GM18867 (cell line): Measurements from ENCODE around the gene TLE7.

Experiments used
- ATAC-seq: cut with Tn5 transposase; IDR thresholded peaks from one replicate; pipeline ENCODE4 v1.9.1; 2021; ENCODE audit warnings: mild to moderate bottlenecking, moderate library complexity; ENCODE audit not compliant: unreplicated experiment

The TLE7 gene

DNA sequence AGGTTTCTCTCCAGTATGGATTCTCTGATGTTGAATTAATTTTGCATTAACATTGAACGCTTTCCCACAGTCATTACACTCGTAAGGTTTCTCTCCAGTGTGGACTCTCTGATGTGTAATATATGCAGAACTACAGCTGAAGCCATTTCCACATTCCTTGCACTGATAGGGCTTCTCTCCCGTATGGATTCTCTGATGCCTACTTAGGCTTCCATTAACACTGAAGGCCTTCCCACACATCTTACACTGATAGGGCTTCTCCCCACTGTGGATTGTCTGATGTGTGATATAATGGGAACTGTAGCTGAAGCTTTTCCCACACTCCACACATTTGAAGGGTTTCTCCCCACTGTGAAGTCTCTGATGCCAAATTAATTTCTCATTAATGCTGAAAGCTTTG, 7.2 kb upstream of the TLE7 start:
- ATAC-seq, result no peak

DNA sequence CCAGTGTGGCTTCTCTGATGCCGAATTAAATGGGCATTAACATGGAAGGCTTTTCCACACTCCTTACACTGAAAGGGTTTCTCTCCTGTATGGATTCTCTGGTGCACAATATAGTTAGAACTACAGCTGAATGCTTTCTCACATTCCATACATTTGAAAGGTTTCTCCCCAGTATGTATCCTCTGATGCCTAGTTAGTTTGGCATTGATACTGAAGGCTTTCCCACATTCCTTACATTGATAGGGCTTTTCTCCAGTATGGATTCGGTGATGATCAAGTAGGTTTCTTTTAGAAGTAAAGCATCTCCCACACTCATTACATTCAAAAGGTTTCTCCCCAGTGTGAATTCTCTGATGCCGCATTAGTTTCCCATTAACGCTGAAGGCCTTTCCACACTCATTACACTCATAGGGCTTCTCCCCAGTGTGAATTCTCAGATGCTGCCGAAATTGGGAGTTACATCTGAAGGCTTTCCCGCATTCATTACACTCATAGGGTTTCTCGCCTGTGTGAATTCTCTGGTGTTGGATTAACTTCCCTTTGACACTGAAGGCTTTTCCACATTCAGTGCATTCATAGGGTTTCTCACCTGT, 6.5 kb upstream of the TLE7 start:
- ATAC-seq, result no peak

DNA sequence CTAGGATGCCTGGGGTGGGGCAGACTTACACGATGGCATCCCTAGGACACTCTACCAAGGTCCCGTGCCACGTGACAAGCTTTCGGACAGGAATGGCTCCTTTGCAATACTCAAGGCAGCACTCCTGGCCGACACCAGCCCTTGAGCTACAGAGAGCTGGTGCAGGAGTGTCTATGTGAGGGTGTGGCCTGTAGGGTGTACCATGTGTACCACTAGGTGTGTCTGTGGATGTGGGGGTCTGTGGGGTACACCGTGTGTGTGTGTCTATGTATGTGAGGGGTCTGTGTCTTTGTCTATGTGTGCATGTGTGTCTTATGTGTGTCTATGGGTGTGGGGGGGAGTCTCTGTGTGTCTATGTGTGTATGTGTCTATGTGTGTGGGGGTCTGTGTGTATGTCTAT, 1.9 kb upstream of the TLE7 start:
- ATAC-seq, result no peak

DNA sequence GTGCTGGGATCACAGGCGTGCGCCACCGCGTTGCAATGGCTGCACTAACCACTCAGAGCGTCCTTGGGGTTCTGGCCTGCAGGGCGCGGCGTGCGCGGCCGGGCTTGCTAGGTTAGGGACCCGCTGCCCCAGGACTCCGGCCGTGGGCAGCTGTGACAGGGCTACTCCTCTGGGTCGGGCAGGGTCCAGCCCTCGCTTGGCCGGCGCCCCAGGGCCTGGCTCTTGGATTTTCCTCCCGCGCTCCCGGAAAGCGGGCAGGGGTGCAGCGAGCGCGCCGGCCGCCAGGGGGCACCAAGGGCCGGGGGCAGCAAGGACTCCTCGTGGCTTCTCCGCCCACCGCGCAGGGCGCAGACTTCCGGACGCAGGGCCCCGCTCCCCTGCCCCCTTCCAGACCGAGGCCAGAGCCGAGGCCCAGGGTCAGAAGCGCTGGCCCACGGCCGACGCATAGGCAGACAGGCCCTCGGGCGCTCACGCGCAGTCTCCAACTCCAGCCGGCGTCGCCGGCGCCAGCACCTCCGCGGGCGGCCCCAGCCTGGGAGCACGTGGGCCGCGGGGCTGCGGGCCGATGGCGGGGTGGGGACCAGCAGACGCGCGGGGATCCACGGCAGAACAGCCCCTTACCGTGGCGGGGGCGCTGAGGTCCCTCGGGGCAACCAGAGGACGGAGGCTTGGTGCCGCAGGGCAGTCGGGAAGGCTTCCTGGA, 355 bp downstream of the TLE7 start:
- no peak for ATAC-seq

DNA sequence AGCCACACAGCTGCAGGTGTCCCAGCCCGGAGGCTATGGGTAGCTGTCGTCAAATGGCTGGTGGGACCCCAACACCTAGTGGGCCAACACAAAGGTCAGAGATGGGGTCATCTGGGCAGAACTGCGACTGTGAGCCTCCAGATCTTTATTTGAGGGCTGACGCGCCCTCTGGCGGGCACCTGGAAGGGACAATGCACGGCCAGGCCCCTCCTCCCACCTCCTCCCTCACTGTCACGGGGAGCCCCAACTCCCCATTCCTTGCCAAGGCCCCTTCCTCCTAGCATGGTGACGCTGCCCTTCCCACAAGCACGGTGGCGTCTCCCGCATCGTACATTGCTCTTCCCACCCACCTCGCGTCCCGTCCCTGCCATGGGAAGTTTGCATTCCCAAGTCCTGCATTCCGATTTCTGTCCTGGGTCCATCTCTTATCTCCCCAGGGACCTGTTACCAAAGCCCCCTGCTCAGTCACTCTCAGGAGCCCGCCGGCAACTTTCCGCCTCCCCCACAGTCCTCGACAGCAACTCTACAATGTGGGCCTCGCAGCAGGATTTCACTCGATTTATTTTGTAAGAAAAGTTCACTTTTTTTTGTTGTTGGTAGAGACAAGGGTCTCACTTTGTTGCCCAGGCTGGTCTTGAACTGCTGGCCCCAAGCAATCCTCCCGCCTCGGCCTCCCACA, 1.0 kb downstream of the TLE7 start:
- no peak for ATAC-seq

DNA sequence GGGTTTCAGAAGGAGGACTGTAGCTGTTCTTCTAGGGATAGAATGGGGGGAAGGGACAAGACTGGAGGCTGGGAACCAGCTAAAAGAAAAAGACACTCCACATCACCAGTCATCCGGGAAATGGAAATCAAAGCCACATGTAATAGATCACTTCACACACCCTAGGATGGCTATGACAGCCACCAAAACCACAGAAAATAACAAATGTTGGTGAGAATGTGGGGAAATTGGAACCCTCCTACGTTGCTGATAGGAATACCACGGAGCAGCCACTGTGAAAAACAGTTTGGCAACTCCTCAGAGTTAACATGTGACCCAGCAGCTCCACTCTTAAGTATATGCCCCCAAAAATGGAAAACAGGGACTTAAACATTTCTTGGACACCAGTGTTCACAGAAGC, 2.3 kb downstream of the TLE7 start:
- no peak for ATAC-seq

DNA sequence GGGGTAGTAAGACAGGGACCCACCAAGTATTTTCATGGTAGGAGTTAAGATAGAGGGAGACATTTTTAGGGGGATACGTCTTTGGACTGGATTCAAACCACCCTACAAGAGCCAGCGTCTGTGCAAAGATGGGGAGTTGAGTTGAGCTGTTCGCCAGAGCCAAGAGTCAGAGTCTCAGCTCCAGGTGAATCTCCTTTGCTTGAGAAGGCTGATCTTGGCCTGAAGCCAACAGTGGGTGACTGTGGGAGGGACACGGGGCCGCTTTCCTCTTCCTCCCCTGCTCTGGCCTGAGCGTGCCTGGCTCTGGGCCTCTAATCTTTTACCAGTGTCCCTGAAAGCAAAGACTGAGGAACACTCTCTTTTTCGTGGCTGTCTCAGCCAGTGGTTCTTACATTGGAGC, 5.4 kb downstream of the TLE7 start:
- ATAC-seq, result no peak

DNA sequence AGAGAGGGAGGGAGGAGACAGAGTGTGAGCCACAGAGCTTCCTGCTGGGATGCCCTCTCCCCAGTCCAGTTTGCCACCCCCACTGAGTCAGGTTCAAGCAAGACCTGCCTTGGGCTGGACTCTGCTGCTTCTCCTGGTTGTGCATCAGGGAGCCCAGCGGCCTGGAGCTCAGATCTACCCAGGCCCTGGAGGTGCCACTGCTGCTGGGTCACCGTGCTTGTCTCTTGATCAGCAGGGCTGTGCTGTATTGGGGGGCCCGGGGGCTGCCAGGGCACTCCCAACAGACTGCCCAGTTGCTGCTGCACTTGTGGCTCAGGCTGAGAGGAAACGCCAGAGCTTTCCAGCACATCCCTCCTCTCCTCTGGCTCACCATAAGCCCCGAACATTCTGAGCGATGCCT, 8.9 kb downstream of the TLE7 start:
- no peak for ATAC-seq

DNA sequence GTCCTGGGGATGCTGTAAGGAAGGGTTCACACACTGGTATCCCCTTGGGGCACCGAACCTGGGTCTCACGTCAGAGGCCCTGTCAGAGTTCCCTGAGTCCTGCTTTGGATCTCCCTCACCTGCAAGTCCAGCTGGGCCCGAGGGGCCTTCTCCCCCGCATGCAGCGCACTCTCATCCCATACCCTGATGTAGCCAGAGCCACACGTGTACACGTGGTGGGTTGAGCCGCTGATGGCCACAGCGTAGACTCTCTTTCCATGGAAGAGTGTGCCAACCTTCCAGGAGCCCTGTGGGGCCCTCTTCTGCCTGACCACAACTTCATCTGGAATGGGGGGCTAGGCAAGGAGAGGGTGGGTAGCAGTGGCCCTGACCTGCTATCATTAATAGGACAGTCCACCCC, 9.9 kb downstream of the TLE7 start:
- ATAC-seq, result no peak

DNA sequence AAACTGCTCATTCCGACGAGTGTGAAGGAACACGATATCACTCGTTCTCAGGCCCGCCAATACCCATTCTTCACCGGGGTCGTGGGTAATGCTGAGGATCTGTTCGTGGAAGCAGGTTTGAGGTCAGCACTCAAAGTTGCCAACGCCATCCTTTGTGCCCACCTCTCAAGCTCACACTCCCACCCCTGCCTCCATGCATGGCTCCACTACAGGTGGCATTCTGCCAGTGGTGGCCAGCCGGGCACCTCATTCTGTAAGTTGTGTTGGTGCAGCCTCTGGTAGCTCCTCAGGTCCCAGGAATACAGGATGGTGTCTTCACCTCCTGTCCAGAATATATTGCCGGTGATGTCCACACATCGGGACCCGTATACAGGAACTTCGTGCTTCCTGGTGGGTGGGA, 10.7 kb downstream of the TLE7 start:
- no peak for ATAC-seq

DNA sequence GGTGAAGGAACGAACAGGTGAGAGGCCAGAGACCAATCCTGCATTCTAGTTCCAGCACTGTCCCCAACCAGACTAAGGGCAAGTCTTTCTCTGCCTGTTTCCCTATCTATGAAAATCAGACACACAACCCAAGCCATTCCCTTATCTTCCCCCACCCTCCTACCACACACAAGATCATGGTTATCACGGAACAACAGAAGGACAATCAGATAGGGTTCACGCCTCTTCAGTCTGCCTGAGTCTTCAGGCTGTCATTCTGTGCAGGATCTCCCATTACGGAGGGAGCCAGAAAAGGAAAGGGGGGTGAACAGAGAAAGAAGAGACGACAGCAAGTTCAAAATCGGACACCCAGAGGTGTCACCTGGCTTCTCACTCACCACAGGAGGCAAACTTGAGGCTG, 11.1 kb downstream of the TLE7 start:
- ATAC-seq, result no peak

DNA sequence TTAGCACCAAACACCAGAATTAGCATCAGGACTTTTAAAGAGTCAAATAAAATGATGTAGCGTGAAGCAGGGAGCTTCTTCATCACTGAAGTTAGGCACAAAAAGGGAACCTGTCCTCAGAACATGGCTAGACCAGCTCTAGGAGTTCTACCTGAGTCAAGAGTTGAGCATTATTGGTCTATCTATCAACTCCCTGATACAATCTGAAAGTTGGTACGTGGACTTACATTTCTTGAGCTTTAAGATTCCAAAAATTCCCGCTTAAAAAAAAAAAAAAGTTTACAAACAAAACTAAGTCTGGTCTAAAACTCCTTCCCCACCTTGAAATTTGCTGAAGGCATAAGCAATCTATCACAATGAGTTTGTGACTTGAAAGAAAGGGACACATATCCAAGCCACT, 12.3 kb downstream of the TLE7 start:
- ATAC-seq, result no peak

DNA sequence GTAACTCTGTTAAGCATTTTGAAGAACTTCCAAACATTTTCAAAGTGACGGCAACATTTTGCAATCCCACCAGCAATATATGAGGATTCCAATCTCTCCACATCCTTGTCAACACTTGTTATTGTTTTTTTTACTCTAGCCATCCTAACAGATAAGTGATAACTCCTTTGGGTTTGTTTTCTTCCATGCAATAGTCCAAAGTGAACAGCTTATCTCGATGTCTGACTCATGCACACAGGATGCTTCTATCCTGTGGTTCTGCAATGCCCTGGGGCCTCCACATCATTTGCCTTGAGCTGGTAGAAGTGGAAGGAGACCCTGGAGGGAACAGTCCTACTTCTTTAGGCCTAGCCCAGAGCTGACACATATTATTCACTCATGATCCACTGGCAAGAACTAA, 13.0 kb downstream of the TLE7 start:
- ATAC-seq, result no peak

DNA sequence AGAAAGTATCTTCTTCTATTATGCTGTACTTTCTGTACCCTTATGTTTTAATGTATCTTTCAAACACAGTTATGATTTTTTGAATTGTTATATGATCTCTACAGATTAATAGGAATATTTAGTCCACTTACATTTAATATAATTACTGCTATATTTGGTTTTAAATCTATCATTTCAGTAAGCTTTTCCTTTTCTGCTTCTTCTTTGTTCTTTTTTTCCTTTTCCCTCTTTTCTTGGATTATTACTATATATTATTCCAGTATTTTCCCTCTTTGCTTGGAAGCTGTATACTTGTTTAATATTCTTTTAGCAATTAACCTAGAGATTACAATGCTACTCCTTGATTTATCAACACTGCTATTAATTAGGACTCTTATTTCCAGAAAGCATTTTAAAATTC, 13.5 kb downstream of the TLE7 start:
- ATAC-seq, result no peak

DNA sequence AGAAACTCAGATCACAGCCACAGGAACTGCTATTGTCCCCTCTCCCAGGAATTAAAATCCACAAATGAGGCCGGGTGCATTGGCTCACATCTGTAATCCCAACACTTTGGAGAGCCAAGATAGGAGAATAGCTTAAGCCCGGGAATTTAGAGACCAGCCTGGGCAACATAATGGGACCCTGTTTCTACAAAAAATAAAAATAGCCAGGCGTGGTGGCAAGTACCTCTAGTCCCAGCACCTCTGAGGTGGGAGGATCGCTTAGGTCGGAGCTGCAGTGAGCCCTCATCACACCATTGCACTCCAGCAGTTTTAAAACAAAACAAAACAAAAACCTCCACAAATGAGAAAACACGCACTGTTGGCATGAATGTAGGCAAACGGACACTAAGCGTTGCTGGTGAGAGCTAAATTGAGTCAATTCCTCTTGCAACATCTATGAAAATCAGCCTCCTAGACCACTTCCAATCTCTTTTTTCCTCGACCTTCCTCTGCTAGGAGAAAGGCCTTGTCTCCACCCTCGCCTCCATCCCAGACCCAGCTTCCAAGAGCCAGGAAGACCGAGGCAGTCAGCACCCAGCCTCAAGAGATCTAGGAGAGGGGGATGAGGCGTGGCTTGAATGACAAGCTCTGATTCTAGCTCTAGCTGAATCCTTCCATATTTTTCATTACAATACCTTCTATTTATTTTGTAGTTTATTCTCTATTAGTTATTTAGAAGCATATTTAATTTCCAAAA, 14.8 kb downstream of the TLE7 start:
- no peak for ATAC-seq

DNA sequence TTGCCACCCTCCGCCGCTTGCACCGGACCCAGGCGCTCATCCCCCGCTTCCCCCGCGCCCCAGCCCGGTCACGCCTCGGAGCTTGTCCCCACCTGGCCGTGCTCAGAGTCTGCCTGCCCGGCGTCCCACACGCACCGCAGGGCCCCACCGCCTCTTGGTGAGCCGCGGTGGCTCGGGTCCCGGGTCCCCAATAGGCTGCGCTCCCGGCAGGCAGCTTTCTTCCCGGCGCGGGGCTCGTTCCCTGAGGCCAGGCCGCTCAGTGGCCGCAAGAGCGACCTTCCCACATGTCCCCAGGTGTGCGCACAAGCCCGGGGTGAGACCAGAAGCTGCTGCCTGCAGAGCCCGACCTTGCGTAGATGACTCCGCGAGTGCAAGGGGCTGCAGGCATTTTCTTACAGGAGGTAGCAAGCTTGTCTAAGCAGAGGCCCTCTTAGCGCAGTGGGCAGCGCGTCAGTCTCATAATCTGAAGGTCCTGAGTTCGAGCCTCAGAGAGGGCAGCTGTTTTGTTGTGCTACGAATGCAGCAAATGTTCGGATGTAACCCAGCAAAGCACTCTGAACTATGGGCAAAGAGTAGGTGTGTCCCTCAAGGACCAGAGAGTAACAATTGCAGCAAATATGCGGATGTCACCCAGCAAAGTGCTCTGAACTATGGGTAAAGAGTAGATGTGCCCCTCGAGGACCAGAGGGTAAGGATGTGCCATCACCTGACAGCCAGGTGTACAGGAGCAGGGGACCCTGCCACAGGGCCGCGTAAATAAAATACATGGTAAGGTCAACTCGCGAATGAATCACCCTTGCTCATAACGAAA, 15.6 kb downstream of the TLE7 start:
- ATAC-seq, result no peak

DNA sequence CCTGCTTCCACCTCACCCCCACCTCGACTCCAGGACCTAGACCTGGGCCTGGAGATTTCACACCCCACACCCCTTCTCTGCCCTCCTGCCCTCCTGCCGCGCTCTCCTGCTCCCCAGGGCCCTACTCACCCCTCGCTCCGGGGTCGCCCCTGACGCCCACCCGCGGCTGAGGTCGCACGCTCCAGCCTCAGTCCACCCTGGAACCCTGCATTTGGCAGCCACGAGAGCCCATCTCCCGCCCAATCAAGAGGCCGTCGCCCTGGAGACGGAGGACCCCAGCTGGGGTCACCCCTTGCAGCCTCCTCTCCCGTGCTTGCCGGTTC, 16.1 kb downstream of the TLE7 start:
- ATAC-seq, result no peak

DNA sequence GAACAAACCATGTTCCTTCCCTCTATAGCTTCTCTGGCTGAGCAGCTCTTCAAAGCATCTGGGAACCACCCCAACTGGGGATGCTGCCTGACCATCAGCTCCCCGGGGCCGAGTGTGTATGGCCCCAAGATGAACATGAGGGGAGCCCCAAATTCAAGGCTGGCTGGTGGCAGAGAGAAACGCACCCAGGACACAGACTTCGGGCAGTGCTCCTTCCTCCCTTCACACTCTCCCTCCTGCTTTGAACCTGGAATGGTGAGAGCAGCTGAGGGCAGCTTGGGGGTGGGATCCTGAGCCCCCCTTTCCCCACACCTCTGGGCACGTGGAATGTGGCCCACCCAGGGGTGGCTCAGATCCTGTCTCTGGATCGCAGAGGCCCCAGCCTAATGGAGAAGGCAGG, 17.2 kb downstream of the TLE7 start:
- no peak for ATAC-seq

DNA sequence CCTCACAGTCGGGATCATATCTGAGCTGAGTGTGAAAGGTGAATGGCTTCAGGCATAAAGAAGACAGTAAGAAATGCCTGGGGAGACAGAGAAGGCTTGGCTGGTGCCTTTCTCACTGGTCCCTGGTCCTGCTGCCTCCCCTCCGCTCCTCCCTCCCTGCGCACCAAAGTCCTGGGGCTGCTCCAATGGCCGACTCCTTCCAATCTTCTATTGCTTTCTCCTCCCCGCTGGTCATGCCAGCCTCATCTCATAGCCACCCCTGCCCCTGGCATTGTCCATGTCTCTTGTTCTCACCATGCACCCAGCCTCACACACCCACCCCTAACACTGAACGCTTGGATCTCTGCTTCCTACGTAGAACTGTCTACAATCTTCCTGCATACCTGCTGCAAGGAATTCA, 18.0 kb downstream of the TLE7 start:
- no peak for ATAC-seq

DNA sequence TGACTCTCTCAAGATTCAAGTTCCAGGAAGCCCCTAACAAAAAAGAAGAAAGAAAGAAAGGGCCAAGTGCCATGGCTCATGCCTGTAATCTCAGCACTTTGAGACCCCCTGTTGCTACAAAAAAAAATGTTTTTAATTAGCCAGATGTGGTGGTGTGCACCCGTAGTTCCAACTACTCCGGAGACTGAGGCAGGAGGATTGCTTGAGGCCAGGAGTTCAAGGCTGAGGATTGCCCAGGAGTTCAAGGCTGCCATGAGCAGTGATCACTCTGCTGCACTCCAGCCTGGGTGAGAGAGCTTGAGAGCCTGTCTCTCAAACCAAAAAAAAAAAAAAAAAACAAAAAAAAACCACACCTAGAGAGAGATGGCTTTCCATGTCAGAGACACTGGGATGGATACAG, 18.8 kb downstream of the TLE7 start:
- no peak for ATAC-seq

DNA sequence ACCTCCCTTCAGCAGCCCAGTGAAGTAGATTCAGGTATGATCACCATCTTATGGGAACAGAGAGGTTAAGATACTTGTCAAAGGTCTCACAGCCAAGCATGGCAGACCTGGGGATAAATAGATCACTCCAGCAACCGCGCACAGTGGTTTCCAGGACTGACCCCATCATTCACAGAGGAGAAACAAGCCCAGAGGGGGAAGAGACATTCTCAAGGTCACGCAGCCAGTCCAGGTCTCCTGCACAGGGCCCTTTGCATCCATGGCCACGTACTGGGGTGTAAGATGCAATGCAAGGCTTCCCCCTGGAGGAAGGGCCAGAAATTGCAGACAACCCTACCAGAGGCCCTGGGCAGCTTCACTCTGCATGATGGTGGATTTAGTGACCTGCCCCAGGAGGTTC, 19.9 kb downstream of the TLE7 start:
- peak; percentile 49 for ATAC-seq
